H9 (cell line): ENCODE data around the gene NUMA1. TPM values are rescaled to one million over a fixed set of nuclear protein-coding genes. Genes with fewer than 3 reads are reported as not detected.

Experiments used
- DNase-seq: peaks from one replicate; pipeline ENCODE4 v3.0.0-alpha.2; 2017
- H2AFZ ChIP-seq: one replicate; pipeline ENCODE4 v1.6.1; 2013; ENCODE audit warnings: mild to moderate bottlenecking, low read length, control low read depth, moderate library complexity
- H2AK5ac ChIP-seq: 2 replicates; pipeline ENCODE4 v1.6.1; 2013; ENCODE audit warnings: low read length, control low read depth, mixed read lengths; ENCODE audit not compliant: insufficient read length
- H2BK120ac ChIP-seq: one replicate; pipeline ENCODE4 v1.6.1; 2013; ENCODE audit warnings: low read depth, mild to moderate bottlenecking, low read length, control low read depth, inconsistent platforms; ENCODE audit not compliant: poor library complexity, severe bottlenecking
- H2BK12ac ChIP-seq: 2 replicates; pipeline ENCODE4 v1.6.1; 2013; ENCODE audit warnings: low read length, control low read depth, mixed read lengths, low read depth; ENCODE audit not compliant: insufficient read length
- H2BK15ac ChIP-seq: 2 replicates; pipeline ENCODE4 v1.6.1; 2013; ENCODE audit warnings: low read depth, low read length, control low read depth
- H2BK20ac ChIP-seq: one replicate; pipeline ENCODE4 v1.6.1; 2013; ENCODE audit warnings: low read depth, mild to moderate bottlenecking, low read length, control low read depth, inconsistent platforms; ENCODE audit not compliant: poor library complexity, severe bottlenecking
- H2BK5ac ChIP-seq: 2 replicates; pipeline ENCODE4 v1.6.1; 2013; ENCODE audit warnings: low read length, control low read depth, mixed read lengths; ENCODE audit not compliant: insufficient read length
- H3K14ac ChIP-seq: 2 replicates; pipeline ENCODE4 v1.6.1; 2013; ENCODE audit warnings: low read length, control low read depth; ENCODE audit not compliant: insufficient read depth
- H3K18ac ChIP-seq: 2 replicates; pipeline ENCODE4 v1.6.1; 2013; ENCODE audit warnings: low read depth, mild to moderate bottlenecking, mixed read lengths, low read length, control low read depth; ENCODE audit not compliant: insufficient read length
- H3K23ac ChIP-seq: 2 replicates; pipeline ENCODE4 v1.6.1; 2013; ENCODE audit warnings: low read length, control low read depth, mixed read lengths, low read depth; ENCODE audit not compliant: insufficient read length
- H3K23me2 ChIP-seq: 2 replicates; pipeline ENCODE4 v1.6.1; 2013; ENCODE audit warnings: low read depth, mild to moderate bottlenecking, mixed read lengths, low read length, control low read depth; ENCODE audit not compliant: insufficient read length, poor library complexity, severe bottlenecking
- H3K27ac ChIP-seq: 2 replicates; pipeline ENCODE4 v1.5.1; 2013; ENCODE audit warnings: low read length, control low read depth, mixed read lengths, low read depth; ENCODE audit not compliant: insufficient read length
- H3K27me3 ChIP-seq: 2 replicates; pipeline ENCODE4 v1.6.1; 2013; ENCODE audit warnings: low read length, control low read depth, inconsistent platforms; ENCODE audit not compliant: insufficient read depth
- H3K4ac ChIP-seq: 2 replicates; pipeline ENCODE4 v1.6.1; 2013; ENCODE audit warnings: low read depth, mild to moderate bottlenecking, control low read depth, inconsistent platforms, low read length, moderate library complexity
- H3K4me1 ChIP-seq: 2 replicates; pipeline ENCODE4 v1.6.1; 2013; ENCODE audit warnings: low read length, control low read depth, inconsistent platforms; ENCODE audit not compliant: insufficient read depth
- H3K4me2 ChIP-seq: 2 replicates; pipeline ENCODE4 v1.6.1; 2013; ENCODE audit warnings: low read length, control low read depth, mixed read lengths; ENCODE audit not compliant: insufficient read length, insufficient read depth
- H3K56ac ChIP-seq: 2 replicates; pipeline ENCODE4 v1.6.1; 2013; ENCODE audit warnings: low read depth, mild to moderate bottlenecking, mixed read lengths, low read length, control low read depth; ENCODE audit not compliant: insufficient read length
- H3K79me1 ChIP-seq: 2 replicates; pipeline ENCODE4 v1.6.1; 2013; ENCODE audit warnings: low read depth, mild to moderate bottlenecking, moderate library complexity, low read length, control low read depth, inconsistent platforms; ENCODE audit not compliant: insufficient read depth, poor library complexity, severe bottlenecking
- H3K79me2 ChIP-seq: 2 replicates; pipeline ENCODE4 v1.6.1; 2013; ENCODE audit warnings: low read length, control low read depth, inconsistent platforms; ENCODE audit not compliant: insufficient read depth
- H3K9ac ChIP-seq: 2 replicates; pipeline ENCODE4 v1.6.1; 2013; ENCODE audit warnings: low read length, control low read depth, mixed read lengths; ENCODE audit not compliant: insufficient read length; ENCODE audit errors: extremely low read depth
- H3K9me3 ChIP-seq: one replicate; pipeline ENCODE4 v1.6.1; 2013; ENCODE audit warnings: low read depth, low read length, inconsistent platforms; ENCODE audit not compliant: control insufficient read depth
- H3T11ph ChIP-seq: one replicate; pipeline ENCODE4 v1.6.1; 2013; ENCODE audit warnings: mild to moderate bottlenecking, low read length, control low read depth, inconsistent platforms
- H4K20me1 ChIP-seq: one replicate; pipeline ENCODE4 v1.6.1; 2013; ENCODE audit not compliant: control insufficient read depth, insufficient read length, insufficient read depth
- H4K5ac ChIP-seq: 2 replicates; pipeline ENCODE4 v1.6.1; 2013; ENCODE audit warnings: low read depth, mild to moderate bottlenecking, mixed read lengths, low read length, control low read depth; ENCODE audit not compliant: insufficient read length
- H4K8ac ChIP-seq: replicated peaks from 2 replicates; pipeline ENCODE4 v1.6.1; 2013; ENCODE audit warnings: low read length, control low read depth, mixed read lengths, low read depth; ENCODE audit not compliant: insufficient read length
- H4K91ac ChIP-seq: 2 replicates; pipeline ENCODE4 v1.6.1; 2013; ENCODE audit warnings: low read depth, mild to moderate bottlenecking, moderate library complexity, mixed read lengths, low read length, control low read depth; ENCODE audit not compliant: insufficient read length
- H3K27ac Mint-ChIP-seq, 3 experiments: 2 replicates in 2 of 3; 3 replicates in 1 of 3; pipeline ENCODE4 v1.8.0; 2020 to 2021; ENCODE audit warnings: mixed read lengths in 3 of 3, mild to moderate bottlenecking in 1 of 3, moderate library complexity in 1 of 3
- H3K27me3 Mint-ChIP-seq: 2 replicates; pipeline ENCODE4 v1.8.0; 2021; ENCODE audit warnings: low read depth, mild to moderate bottlenecking, moderate library complexity, mixed read lengths
- H3K36me3 Mint-ChIP-seq, 3 experiments: 2 replicates in 2 of 3; 3 replicates in 1 of 3; pipeline ENCODE4 v1.8.0; 2020 to 2021; ENCODE audit warnings: low read depth in 3 of 3, mixed read lengths in 3 of 3; ENCODE audit not compliant: insufficient read depth in 1 of 3
- H3K4me1 Mint-ChIP-seq, 2 experiments: 2 replicates each; pipeline ENCODE4 v1.8.0; 2020; ENCODE audit warnings: mixed read lengths in 2 of 2
- H3K4me3 Mint-ChIP-seq, 2 experiments: 2 replicates in 1 of 2; 3 replicates in 1 of 2; pipeline ENCODE4 v1.8.0; 2020 to 2021; ENCODE audit warnings: mild to moderate bottlenecking in 2 of 2, mixed read lengths in 2 of 2, moderate library complexity in 1 of 2
- H3K9me3 Mint-ChIP-seq, 2 experiments: 2 replicates in 1 of 2; 3 replicates in 1 of 2; pipeline ENCODE4 v1.8.0; 2020; ENCODE audit warnings: mild to moderate bottlenecking in 2 of 2, mixed read lengths in 2 of 2, moderate library complexity in 1 of 2
- WGBS: extraction: QIAGEN DNeasy Blood & Tissue Kit; methylation state at CpG from one replicate; pipeline ENCODE4 v1.1.7; 2013; ENCODE audit warnings: missing lambda C conversion rate, low lambda C conversion rate, mixed read lengths; ENCODE audit not compliant: insufficient read length; ENCODE audit errors: extremely low coverage; 5-methylcytosine and 5-hydroxymethylcytosine counted together
- total RNA-seq: library from RNA; stranded (reverse); gene quantifications from 2 replicates; pipeline ENCODE4 v1.2.1, GENCODE V29; 2021
- TF ChIP-seq, protein P1 (sequence below): fragments of 200-600 bp; sonication (generic); conservative IDR thresholded peaks from 3 replicates; pipeline ENCODE4 v1.8.0; 2021; ENCODE audit warnings: antibody characterized with exemption, mild to moderate bottlenecking

Gene NUMA1
- total RNA-seq, 1 experiment from 2014 or later: 136 TPM

DNA sequence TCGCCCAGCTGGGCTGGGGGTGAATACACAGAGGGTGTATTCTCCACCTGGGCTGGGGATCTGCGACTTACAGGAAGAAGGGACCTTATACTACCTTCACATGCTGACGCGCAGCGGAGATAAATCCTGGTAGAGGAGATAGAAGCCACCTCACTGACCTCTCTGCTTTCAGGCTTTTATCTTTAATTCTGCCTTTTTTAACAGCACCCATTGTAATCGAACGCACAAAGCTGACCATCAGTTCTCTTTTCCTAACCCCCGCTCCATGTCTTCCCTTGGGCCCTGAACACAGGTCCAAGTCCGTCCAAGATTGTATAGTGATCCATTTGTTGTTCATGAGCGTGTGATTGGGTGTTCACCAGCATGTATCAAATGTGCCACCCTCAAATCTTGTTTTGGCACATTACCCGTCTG is 23.4 kb upstream of the NUMA1 start:
- no peaks in the 10 kb centered on the region; the same call in 1 of the 2 replicates for H3K4me1 ChIP-seq
- Mint-ChIP-seq H3K27ac (peak overlapping the region; percentile 93 to 98 (median 94)), H3K27me3 (no peaks in the 10 kb centered on the region), H3K4me3 (peak overlapping the region; percentile 93), H3K4me1 (peaks cover 24 to 30% of the 10 kb centered on the region in 2 experiments), H3K36me3 (peaks cover 4 to 43% (median 21%) of the 10 kb centered on the region in 3 experiments; a peak in 6 of 7 replicates), H3K9me3 (no peaks in the 10 kb centered on the region)
- no peak overlapping the region for H2BK15ac ChIP-seq
- peak overlapping the region; percentile 55; the same call in 1 of the 2 replicates for H3K14ac ChIP-seq
- no peak overlapping the region for H2BK5ac ChIP-seq
- TF ChIP-seq, protein P1, sequence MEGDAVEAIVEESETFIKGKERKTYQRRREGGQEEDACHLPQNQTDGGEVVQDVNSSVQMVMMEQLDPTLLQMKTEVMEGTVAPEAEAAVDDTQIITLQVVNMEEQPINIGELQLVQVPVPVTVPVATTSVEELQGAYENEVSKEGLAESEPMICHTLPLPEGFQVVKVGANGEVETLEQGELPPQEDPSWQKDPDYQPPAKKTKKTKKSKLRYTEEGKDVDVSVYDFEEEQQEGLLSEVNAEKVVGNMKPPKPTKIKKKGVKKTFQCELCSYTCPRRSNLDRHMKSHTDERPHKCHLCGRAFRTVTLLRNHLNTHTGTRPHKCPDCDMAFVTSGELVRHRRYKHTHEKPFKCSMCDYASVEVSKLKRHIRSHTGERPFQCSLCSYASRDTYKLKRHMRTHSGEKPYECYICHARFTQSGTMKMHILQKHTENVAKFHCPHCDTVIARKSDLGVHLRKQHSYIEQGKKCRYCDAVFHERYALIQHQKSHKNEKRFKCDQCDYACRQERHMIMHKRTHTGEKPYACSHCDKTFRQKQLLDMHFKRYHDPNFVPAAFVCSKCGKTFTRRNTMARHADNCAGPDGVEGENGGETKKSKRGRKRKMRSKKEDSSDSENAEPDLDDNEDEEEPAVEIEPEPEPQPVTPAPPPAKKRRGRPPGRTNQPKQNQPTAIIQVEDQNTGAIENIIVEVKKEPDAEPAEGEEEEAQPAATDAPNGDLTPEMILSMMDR: peak; percentile 20; the same call in 2 of the 3 replicates
- H3K23me2 ChIP-seq: peaks cover 7% of the 10 kb centered on the region
- no peak overlapping the region for H3K56ac ChIP-seq
- H2AK5ac ChIP-seq: no peak overlapping the region
- no CpG with 5 or more reads among the region's 11 CpGs for WGBS
- H2BK12ac ChIP-seq: no peak overlapping the region
- H3K27ac ChIP-seq: peak overlapping the region; percentile 29
- H3T11ph ChIP-seq: no peak overlapping the region
- no peak overlapping the region for H2AFZ ChIP-seq
- peak overlapping the region; percentile 50 for H3K9ac ChIP-seq
- no peak for DNase-seq
- H4K5ac ChIP-seq: peak overlapping the region; percentile 4
- H3K18ac ChIP-seq: peak overlapping the region; percentile 43
- no peak overlapping the region for H2BK120ac ChIP-seq
- peak overlapping the region; percentile 24 for H3K4me2 ChIP-seq
- no peak overlapping the region for H2BK20ac ChIP-seq
- H3K79me1 ChIP-seq: peaks cover 3% of the 10 kb centered on the region
- H4K20me1 ChIP-seq: peaks cover 2% of the 10 kb centered on the region
- H3K27me3 ChIP-seq: no peaks in the 10 kb centered on the region
- H3K4ac ChIP-seq: no peak overlapping the region
- no peak overlapping the region for H3K23ac ChIP-seq
- peaks cover 14% of the 10 kb centered on the region; the same call in 1 of the 2 replicates for H3K79me2 ChIP-seq
- H3K9me3 ChIP-seq: no peaks in the 10 kb centered on the region
- H4K8ac ChIP-seq: no peak overlapping the region
- no peak overlapping the region for H4K91ac ChIP-seq
